ENCODE measurements around the gene HEATR5B. TPM values are rescaled to one million over a fixed set of nuclear protein-coding genes. Genes with fewer than 3 reads are reported as not detected.
"Not testable (repeated sequence)": the region's sequence is repeated elsewhere in the genome, so short reads cannot be mapped to it uniquely, and the experiment has no call there.

HEATR5B gene
- total RNA-seq, 1 donor from 2014 or later: 30.0 TPM

DNA sequence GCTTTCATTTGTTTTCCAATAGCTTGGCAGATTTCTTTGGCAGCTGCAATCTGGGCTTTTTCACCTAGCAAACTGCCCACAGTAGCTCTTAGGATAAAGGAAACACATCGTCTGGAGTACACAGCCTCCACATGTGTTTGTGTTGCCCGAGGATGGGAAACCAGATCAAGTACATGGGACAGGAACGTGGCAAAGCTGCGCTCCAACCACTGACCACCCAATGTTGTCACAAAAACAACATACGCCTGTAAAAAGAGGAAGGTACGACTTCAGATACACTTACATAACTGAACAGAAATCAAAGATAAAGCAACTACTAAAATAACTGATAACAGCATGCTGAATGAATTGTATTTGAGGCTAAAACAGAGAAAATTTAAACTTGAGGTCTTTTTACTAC is 15.5 kb downstream of the HEATR5B start:
- DNase-seq (ENCODE audit: low read depth in 2 of 2): no peak

DNA sequence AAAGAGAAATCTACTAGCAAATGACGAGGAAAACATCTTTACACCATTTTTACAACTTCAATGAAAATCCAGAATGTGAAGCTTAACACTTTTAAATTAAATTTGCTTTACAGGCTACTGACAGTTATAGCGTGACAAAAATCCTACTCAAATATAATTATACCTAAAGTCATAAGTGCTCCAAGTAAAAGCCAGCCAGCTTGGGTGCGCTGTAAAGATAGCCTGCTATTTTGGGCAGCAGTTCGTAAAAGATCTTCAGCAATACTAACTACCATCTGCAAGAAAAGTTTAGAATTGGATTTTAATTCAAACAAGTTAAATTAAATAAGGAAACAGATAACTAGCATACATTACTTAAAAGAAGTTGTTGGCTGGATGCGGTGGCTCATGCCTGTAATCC is 22.4 kb downstream of the HEATR5B start:
- no peak for DNase-seq (ENCODE audit: low read depth in 2 of 2)

DNA sequence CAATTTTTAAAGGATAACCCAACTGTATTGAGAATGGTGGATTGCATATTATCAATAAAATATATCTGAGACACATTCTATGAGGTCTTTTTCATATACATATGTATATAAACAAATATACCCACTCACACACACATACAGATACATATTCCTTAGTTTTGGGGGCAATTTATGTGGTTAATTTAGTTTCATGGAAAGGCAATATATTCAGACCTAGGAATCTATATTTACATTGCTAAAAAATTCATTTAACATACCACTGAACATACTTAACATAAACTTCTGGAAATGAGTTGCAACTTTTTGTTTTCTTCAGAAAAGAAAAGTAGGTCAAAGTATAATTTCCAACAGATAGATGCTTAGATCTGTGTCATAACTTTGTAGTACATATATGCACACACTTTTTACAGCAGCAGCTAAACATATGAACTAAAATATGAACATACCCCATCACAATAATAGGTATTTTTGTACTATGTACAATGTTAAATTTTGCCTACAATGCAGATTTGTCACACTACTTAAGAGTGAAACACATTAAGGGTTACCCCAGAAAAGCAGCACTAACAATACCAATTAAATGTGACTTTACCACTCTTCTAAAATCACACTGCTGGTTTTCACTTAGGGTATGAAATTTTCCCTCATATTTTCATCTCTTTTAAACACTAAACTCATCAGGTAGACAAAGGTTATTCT is 23.0 kb downstream of the HEATR5B start:
- DNase-seq (ENCODE audit: low read depth in 2 of 2): no peak

DNA sequence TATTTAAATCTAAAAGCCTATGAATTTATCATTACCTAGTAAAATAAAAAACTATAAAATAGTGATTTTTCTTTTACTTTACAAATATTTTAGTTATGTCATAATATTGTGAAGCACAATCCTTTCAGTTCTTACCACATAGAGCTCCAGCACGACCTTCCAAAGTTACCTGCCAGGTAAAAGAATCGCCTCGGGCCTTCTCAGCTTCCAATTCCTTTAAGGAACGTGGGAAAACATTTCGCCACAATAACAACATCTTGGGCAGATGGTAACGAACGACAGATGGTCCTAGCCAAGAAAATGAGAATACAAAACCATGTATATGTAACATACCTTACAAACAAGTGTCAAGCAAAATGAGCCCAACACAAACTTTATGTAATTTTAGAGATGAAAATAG is 23.7 kb downstream of the HEATR5B start:
- DNase-seq (ENCODE audit: low read depth in 2 of 2): no peak

DNA sequence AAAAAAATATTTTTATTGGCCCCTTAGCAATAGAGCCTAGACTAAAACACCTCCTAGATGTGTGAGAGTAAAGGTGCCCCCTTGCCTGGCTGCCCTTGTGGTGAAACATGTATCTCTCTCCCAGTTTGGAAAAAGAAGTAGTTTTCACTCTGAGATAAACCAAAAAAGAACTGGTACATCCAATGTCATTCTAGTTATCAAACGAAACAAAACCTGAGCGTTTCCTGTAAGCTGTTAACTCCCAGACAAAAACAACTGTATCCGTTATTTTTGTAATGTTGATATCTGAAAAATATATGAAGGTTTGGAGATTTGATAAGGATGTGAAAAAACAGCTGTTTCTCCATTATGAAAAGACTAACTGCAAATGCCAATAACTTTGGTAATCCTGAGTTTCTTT is 24.3 kb downstream of the HEATR5B start:
- DNase-seq (ENCODE audit: low read depth in 2 of 2): no peak

DNA sequence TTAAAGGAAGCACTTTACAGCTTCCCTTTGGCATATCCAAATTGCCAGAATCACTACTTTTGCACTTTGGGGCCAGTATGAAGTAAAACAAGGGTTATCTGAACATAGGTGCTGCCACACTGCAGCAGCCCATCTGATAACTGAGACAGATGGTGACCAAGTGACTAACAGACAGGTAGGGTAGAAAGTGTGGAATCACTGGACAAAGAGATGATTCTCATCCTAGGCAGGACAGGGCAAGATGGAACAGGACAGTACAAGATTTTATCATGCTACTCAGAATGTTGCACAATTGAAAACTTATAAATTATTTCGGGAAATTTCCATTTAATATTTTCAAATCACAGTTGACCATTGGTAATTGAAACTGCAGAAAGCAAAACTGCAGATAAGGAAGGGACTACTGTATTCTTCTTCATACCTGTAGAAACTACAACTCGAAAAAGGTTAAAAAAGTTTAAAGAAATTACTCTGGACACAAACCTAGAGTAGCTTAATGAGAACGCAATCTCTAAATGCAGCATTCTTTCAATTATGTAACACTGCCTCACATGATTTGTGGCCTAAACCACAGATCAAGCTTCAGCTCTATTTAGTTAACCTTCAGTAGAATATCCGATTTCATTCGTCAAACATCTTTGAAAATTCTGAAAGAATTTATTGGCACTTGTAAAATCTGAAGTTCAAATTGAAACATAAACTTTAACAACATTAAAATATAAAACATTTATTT is 31.4 kb downstream of the HEATR5B start:
- no peak for DNase-seq (ENCODE audit: low read depth in 2 of 2)

DNA sequence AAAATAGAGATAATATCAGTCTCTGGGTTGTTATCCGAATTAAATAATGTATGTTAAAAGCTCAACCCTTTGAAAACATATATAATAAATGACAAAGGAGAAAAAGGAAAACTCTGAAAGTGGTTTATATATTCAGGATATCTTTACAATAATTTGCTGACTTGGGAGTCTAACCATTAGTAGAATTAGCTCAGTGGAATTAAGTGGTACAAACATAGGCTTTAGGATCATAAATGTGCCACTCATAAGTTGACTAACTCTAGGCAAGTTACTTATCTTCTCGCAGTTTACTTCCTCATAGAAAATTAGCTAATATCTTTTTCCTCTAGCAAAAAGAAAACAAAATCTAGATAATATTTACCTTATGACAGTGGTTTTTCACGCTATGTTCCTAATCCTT is 44.6 kb downstream of the HEATR5B start:
- DNase-seq (ENCODE audit: low read depth in 2 of 2): no peak

DNA sequence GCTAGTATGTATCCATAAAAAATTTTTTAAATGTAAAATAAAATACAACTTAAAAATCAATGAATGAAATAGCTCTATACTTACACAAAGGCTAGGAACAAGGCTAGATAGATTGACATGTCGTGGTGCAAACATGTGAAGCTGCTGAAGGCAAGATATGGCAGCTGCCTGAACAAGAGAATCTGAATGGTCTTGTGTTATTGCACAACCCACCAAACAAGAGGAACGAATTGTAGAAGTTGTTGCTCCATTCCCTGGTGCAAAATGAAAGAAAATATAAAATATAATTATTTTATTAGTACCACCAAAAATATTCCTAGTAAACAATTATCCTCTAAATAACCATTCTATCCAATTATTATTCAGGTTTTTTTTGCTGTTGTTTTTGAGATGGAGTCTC is 46.4 kb downstream of the HEATR5B start:
- DNase-seq (ENCODE audit: low read depth in 2 of 2): no peak

DNA sequence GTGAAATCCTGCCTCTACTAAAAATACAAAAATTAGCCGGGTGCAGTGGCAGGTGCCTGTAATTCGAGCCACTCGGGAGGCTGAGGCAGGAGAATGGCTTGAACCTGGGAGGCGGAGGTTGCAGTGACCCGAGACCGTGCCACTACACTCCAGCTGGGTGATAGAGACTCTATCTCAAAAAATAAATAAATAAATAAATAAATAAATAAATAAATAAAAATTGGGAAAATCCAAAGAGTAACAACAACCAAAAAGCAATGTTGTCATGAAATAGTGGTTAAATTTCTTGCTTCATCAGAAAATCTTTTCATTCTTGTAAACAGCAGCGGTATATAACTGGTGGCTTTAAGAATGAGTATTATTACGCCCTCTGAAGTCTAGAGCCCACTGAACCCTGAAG is 54.4 kb downstream of the HEATR5B start:
- no peak for DNase-seq (ENCODE audit: low read depth in 2 of 2)

DNA sequence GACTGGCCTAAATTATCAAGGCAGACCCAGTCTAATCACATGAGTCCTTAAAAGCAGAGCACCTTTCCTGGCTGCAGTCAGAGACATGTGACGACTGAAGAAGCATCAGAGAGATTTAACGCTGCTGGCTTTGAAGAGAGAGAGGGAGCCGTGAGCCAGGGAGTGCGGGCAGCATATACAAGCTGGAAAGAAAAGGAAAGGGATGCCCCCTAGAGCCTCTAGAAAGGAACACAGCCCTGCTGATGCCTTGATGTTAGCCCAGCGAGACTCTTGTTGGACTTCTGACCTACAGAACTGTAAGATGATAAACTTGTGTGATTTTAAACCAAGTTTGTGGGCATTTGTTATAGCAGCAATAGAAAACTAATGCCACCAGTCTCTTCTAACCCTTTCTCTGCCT is 58.1 kb downstream of the HEATR5B start:
- DNase-seq (ENCODE audit: low read depth in 2 of 2): peak; percentile 2 to 7

DNA sequence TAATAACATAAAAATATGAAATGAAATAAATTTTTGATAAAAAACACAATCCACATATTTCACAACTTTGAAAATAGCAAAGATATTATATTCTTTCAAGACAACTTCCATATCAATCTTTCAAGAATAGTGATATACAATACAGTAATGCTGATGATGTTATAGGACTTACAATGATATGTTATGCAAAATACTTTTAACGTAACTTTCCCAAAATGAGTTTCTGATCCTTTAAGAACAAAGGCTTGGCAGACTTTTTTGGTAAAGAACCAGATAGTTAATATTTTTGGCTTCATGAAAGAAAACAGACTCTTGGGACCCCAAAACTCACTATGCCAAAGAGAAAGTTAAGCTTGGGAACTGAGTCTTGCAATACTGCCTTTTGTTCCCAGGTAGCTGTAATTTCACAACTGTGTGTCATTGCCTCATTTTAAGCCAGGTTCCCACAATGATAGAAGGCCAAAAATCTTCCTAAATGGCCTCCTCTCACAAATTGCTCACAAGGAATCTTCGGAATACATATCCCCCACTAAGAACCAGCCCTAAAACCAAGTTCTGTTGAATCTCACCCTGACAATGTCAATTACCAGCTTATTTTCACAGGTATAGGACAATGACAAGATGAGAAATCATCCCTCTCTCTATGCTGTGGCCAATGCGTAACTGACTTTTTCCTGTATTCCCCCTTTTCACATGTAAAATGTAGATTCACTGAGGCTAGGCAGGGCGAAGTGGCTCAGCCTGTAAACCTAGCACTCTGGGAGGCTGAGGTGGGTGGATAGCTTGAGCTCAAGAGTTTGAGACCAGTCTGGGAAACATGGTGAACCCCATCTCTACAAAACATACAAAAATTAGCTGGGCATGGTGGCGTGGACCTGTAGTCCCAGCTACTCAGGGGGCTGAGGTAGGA is 63.0 kb downstream of the HEATR5B start:
- DNase-seq (ENCODE audit: low read depth in 2 of 2): no peak

DNA sequence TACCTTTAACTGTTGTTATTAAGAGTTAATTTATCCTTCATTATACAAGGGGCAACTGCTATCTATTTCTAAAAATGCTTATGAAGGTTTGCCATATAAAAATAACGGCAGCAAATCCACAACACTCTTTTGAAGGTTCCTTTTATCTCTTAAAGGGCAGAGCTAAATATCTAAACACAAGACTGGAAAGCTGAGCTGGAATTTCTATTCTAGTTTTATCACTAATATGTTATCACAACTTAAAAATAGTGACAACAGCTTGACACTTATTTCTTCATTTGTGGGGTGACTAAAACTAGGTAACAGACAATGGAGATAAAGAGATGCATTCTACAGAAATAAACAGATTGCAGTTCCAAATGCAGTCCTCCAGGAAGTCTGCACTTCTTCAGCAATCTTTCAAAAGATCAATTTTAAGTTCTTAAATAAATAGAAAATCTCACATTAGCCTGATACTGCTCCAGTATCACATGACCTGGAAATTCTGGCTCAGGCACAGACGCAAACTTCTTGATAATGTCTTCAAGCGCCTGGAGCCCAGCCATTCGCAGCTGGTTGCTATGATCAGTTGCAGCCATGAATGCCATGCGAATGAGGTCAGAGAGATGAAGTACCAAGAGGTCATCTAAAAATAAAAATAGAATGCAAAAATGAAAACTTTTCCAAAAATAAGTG is 63.8 kb downstream of the HEATR5B start:
- DNase-seq (ENCODE audit: low read depth in 2 of 2): peak in 1 of 2 donors; percentile 78

DNA sequence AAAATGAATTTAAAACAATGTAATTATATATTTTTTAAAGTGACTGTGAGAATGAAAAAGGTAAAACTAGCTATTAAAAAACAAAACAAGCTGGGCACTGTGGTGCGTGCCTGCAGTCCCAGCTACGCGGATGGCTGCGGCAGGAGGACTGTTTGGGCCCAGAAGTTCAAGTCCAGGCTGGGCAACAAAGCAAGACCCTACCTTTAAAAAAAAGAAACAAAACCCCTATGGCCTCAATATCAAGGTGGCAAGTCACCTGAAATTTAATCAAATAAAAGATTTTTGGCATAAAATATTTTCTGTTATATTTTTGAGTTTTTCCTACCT is 70.9 kb downstream of the HEATR5B start:
- DNase-seq (ENCODE audit: low read depth in 2 of 2): no peak

DNA sequence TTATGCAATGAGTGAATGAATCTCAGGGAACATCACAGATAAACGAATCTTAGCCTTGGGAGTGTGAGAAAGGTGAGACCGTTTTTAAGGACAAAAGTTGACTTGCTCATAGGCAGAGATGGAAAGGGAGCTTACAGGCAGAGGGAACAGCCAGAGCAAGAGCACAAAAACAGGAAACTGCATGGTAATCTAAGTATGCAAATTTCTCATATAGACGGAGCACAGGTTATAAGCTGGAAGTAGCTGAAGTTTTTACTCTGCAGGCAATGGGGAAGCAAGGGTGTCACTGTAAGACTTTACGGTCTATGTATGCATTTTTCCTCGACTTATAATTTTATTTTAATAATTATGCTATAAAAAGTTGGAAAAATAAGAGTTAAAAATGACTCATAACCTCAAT is 73.0 kb downstream of the HEATR5B start:
- peak; percentile 2 to 4 for DNase-seq (ENCODE audit: low read depth in 2 of 2)

DNA sequence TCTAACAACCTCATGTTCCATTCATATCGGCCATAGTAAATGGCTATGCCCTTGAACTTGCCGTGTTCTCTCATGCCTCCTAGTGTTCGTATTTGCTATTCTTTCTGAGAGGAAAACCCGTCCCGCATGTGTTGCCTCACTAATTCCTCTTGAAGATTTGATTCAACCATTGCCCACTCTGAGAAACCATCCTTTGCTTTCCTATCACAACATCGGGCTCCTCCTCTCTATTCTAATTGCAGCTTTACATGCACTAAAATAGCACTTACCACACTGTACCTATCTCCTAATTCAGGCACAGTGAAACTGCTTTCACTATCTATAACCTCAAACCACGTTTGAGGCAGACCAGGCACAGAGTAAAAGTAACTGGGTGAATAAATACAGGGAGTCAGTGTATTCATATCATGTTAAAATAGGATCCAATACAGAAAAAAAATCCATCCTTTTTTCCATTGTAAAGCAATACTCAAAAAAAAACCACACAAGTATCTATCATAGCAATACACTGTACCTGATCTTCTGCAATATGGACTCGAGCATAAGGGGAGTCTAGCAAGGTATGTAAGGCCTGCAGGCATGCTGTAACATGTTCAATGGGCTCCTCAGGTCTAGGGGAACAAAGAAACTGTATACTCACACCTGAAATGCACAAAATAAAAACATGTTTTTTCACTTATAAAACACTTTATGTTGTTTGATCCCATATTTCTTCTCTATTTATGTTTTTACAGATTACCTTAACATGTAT is 78.9 kb downstream of the HEATR5B start:
- peak; percentile 59 to 64 for DNase-seq (ENCODE audit: low read depth in 2 of 2)

DNA sequence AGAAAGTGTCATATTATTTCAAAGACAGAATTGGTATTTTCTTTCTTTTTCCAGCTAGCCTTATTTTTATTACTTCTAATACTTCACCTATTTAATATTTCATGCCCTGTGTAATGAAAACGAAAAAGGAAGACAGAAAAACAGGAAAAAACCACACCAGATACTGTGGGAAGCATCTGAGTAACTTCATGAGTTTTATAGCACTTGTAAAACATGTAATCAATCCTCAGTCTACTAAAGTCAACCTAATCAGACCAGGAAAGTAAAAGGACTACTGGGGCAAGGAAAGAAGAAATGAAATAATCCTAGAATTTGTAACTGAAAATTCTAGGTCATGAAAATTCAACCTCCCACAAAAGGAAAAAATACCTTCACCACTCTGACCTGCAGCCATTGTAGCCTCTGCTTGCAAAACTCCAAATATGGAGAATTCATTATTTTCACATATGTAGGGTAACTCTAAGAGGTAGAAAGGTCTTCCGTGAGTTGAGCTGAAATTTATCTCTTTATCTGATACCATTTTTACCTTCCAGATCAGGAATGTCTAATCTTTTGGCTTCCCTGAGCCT is 83.1 kb downstream of the HEATR5B start:
- DNase-seq (ENCODE audit: low read depth in 2 of 2): no peak

DNA sequence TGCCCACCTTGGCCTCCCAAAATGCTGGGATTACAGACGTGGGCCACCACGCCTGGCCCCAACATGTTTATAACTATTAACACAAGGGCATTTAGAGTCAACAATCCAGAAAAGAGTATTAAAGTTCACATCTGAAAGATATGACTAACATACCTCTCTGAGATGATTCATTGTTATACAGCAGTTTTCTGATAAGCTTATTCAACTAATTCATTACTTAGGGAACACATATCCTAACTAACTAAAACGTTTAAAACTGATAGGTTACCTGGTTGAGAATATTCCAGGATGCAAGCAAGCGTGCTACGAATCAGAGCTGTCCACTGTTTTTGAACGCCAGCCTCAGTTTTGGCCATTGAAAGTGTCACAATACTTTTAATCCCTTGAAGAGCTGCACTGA is 83.9 kb downstream of the HEATR5B start:
- peak in 1 of 2 donors; percentile 21 for DNase-seq (ENCODE audit: low read depth in 2 of 2)

DNA sequence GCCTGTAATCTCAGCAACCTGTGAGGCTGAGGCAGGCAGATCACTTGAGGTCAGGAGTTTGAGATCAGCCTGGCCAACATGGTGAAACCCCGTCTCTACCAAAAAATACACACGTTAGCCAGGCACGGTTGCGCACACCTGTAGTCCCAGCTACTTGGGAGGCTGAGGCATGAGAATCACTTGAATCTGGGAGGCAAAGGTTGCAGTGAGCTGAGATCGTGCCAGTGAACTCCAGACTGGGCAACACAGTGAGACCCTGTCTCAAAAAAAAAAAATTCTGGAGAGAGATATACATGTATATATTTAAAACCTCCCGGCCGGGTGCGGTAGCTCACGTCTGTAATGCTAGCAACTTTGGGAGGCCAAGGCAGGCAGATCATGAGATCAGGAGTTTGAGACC is 84.8 kb downstream of the HEATR5B start:
- not testable (repeated sequence) for DNase-seq (ENCODE audit: low read depth in 2 of 2)

DNA sequence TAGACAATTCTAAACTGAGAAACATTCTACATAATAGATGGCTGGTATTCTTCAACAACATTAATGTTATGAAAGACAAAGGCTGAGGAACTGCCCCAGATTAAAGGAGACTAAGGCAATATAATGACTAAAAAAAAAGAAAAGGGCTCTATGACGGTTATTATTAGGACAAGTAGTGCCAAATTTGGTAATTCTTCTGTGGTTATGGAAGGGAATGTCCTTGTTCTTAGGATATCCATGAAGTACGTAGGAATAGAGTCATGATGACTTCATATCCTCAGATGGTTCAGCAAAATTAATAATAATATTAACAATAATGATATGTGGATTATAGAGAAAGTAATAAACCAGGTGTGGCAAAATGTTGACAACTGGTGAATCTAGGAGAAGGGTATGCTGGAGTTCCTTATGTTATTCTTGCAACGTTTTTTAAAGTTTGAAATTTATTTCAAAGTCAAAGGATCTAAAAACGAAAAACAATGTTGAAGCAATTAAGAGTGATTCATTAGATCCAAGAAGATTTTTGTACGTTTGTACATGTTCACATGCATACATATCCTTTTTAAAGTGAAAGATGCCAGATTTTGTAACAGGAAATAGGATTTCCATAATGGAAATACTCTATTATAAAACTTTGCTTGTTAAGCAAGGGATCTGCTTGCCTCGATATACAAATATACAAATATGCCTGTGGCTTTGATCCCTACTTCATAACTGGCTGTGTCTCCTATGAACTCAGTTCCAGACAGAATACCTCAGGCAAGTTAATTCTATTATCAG is 90.1 kb downstream of the HEATR5B start:
- peak; percentile 13 to 29 for DNase-seq (ENCODE audit: low read depth in 2 of 2)

DNA sequence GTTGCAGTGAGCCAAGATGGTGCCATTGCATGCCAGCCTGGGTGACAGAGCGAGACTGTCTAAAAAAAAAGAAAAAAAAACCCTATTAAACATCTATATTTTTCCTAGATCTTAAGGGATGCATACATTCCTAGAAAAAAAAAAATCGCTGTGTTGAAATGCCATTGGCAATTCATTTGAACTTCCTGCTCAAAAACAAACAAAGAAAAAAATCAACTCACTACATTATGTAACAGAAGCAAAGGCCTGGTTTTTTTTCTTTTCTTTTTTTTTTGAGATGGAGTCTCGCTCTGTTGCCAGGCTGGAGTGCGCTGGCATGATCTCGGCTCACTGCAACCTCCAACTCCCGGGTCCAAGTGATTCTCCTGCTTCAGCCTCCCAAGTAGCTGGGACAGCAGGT is 96.2 kb downstream of the HEATR5B start:
- no peak for DNase-seq (ENCODE audit: low read depth in 2 of 2)
